H1 (cell line): Measurements from ENCODE around the gene CIAO2B. TPM values are rescaled to one million over a fixed set of nuclear protein-coding genes. Genes with fewer than 3 reads are reported as not detected.

Source experiments
- GTF2F1 ChIP-seq: IDR thresholded peaks from 2 replicates; pipeline ENCODE4 v1.6.1; 2012; ENCODE audit warnings: low read depth, low read length, improper control_type of control experiment, borderline replicate concordance
- RBBP5 ChIP-seq: IDR thresholded peaks from 2 replicates; pipeline ENCODE4 v1.7.1; 2012; ENCODE audit warnings: low read depth, mild to moderate bottlenecking, inconsistent platforms, low read length, moderate library complexity, borderline replicate concordance
- polyA plus RNA-seq, 7 experiments: library from polyadenylated mRNA; depleted of rRNA in 3 of 7; stranded (reverse) in 5 of 7; unstranded in 2 of 7; fragments of >200 nt in 5 of 7; fragments of 200-250 nt in 2 of 7; gene quantifications; 1 replicate in 5 of 7; 2 replicates in 1 of 7; 4 replicates in 1 of 7; pipeline versions ENCODE4 v1.2.1 to v1.2.3, GENCODE V29; 2011 to 2013; ENCODE audit warnings: missing spikeins in 2 of 7, mixed read lengths in 2 of 7
- total RNA-seq: library from RNA; stranded (reverse); fragmentation: NEBNext Ultra II Directional; extraction: Animal tissue kit (Norgen Biotek cat#: 25700); gene quantifications from 2 replicates; pipeline ENCODE4 v1.2.1, GENCODE V29; 2021

Gene CIAO2B
- total and polyA plus RNA-seq, 2 of the 8 experiments (the other 6 are each of a cell fraction or from before 2014, with no cell fraction given), result 65.6 to 248 TPM

- TF ChIP-seq GTF2F1 (no peak), RBBP5 (no peak)
These were observed 6.1 kb downstream of the CIAO2B start (continued) for GRCh38 chr16:66927918-66928649.
